ENCODE results near the gene CACNB2. TPM values are rescaled to one million over a fixed set of nuclear protein-coding genes. Genes with fewer than 3 reads are reported as not detected.

CACNB2 gene
- total RNA-seq, 1 donor: 1.3 TPM

DNA sequence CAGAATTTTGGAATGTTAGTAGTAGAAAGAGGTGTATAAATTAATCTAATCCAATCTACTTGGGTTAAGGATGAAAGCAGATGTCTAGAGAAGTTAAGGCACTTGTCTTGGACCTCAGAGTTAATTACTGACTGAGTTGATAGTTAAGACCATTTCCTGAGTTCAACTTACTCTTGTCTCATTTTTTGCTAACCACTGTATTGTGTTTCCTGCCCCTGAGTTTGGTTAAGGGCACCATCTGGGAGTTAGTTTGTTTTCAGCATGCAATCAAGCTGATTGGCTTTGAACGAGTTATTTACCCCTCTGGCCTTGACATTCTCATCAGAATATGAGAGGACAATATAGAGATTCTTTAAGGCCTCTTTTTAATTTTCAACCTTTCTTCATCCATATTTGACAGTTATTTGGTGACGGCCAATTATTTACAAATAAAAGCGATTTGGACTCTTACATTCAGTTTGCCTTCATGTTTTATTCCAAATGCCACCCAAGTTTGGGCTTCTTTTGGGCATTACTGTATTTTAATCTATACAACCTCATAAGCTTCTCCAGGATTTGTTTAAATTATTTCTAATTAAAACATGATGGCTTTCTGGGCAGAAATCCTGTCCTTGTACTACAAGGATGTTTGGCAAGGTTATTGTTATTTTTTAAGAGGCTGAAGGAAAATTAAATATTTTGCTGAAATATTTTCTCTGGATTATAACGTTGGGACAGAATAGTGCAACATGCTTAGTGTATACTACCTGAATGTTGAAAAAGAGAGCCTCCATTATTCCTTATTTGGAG, 225.0 kb downstream of the CACNB2 start:
- TF ChIP-seq, protein P1, sequence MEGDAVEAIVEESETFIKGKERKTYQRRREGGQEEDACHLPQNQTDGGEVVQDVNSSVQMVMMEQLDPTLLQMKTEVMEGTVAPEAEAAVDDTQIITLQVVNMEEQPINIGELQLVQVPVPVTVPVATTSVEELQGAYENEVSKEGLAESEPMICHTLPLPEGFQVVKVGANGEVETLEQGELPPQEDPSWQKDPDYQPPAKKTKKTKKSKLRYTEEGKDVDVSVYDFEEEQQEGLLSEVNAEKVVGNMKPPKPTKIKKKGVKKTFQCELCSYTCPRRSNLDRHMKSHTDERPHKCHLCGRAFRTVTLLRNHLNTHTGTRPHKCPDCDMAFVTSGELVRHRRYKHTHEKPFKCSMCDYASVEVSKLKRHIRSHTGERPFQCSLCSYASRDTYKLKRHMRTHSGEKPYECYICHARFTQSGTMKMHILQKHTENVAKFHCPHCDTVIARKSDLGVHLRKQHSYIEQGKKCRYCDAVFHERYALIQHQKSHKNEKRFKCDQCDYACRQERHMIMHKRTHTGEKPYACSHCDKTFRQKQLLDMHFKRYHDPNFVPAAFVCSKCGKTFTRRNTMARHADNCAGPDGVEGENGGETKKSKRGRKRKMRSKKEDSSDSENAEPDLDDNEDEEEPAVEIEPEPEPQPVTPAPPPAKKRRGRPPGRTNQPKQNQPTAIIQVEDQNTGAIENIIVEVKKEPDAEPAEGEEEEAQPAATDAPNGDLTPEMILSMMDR (IDR thresholded peaks at IDR 0.05; ENCODE audit: insufficient read depth, low read depth, low read length): no peak
- no peak overlapping the region for H3K4me3 ChIP-seq (ENCODE audit: low read depth, low read length)
- DNase-seq (ENCODE audit: low read depth): no peak

DNA sequence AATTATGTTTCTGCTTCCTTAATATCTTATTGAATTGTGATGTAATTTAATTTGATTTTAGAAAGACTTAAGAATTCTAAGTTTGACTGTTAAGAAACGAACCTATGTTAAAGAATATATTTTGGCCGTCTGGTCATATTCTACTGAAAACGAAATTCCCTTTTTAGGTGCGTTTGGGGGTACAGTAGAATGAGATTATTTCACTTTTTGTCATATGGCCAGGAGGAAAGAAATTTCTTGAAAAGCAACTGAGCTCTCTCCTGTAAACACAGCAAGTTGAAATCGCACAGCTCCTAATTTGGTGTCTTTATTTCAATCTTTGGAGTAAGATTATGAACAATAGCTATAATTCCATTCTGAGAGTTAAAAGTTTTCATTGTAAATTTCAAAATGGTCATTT, 227.6 kb downstream of the CACNB2 start:
- H3K4me3 ChIP-seq (ENCODE audit: low read depth, low read length): no peak overlapping the region
- TF ChIP-seq, protein P1 (IDR thresholded peaks at IDR 0.05; ENCODE audit: insufficient read depth, low read depth, low read length): no peak
- no peak for DNase-seq (ENCODE audit: low read depth)

DNA sequence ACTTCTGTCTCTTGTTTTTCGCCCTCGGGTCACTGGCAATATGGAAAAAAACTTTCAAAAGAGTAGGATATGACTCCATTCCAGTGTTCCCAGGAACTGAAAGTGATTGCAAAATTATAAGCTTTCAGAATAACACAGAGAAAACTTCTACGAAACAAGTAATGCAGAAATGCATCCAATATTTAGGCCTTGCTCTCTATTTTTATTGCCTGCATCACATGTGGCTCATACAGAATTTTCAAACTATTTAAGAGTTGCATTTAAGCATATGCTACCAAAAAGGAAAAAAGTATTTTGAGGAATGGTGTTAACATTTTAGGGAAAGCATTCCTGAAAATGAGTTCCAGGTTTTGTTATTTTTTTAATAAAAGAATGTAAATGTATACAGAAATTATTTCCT, 228.0 kb downstream of the CACNB2 start:
- DNase-seq (ENCODE audit: low read depth): no peak
- no peak overlapping the region for H3K4me3 ChIP-seq (ENCODE audit: low read depth, low read length)
- TF ChIP-seq, protein P1 (IDR thresholded peaks at IDR 0.05; ENCODE audit: insufficient read depth, low read depth, low read length): no peak

DNA sequence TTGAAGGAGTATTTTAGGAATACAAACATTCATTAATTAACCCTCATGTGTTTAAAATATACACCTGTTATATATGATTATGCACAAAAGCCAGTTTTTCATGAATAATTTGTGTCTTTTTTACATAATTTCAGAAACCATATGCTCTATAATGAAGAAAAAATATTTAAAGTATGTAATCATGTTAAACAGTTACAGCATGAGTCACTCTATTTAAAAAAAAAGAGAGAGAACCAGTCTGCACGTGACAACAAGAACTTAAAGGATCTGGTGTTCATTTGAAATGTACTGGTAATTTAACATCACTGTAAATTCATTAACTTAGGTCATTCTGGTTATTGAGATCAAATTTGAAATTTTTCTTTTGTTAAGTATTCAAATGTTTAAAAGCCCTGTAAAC, 228.5 kb downstream of the CACNB2 start:
- no peak overlapping the region for H3K4me3 ChIP-seq (ENCODE audit: low read depth, low read length)
- DNase-seq (ENCODE audit: low read depth): peak; percentile 25
- TF ChIP-seq, protein P1 (IDR thresholded peaks at IDR 0.05; ENCODE audit: insufficient read depth, low read depth, low read length): no peak

DNA sequence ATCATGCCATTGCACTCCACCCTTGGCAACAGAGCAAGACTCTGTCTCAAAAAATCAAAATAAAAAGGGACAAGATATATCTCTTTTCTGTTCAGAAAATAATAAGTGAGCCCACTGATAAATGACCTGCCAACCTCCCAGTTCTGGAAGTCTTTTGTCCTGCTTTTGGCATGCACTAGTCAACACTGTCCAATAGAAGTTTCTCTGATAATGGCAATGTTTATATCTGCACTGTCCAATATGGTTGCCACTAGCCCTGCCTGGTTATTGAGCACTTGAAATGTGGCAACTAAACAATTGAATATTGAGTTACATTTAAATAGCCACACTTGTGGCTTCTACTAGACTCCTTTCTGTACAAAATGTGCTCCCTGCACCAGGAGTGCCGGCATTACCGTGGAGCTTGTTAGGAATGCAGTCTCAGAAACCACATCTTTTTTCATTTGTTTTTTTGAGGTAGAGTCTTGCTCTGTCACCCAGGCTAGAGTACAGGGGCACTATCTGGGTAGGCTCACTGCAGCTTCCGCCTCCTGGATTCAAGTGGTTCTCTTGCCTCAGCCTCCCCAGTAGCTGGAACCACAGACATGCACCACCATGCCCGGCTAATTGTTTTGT, 229.7 kb downstream of the CACNB2 start:
- TF ChIP-seq, protein P1 (IDR thresholded peaks at IDR 0.05; ENCODE audit: insufficient read depth, low read depth, low read length): no peak
- no peak for DNase-seq (ENCODE audit: low read depth)
- no peak overlapping the region for H3K4me3 ChIP-seq (ENCODE audit: low read depth, low read length)

DNA sequence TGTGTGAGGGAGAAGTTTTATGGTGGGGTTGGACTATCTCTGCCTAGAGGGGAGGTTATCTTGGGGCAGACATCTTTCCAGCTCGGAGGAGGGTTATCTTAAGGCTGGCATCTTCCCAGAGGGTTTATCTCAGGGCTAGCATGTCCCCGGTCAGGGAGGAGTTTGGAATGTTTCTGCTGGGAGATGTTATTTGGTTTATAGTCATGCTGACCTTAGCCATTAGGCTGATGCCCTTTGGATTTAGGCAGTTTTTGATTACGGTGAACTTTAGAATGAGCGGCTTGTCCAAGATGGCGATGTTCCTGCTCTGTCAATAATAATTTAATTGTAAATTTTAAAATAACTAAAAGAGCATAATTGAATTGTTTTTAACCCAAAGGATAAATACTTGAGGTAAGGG, 236.4 kb downstream of the CACNB2 start:
- DNase-seq (ENCODE audit: low read depth): no peak
- no peak overlapping the region for H3K4me3 ChIP-seq (ENCODE audit: low read depth, low read length)
- TF ChIP-seq, protein P1 (IDR thresholded peaks at IDR 0.05; ENCODE audit: insufficient read depth, low read depth, low read length): no peak

All from fibroblast of villous mesenchyme (primary cell).